ENCODE data around the gene TSPYL2. TPM values are rescaled to one million over a fixed set of nuclear protein-coding genes. Genes with fewer than 3 reads are reported as not detected.

TSPYL2 gene
- total RNA-seq, 1 donor from 2014 or later: 49.7 TPM

GRCh38 chrX:53089224-53089842 lies 7.2 kb downstream of the TSPYL2 start:
- intact Hi-C loops (cut with micrococcal nuclease): loop anchor here (1.0 to 10.0 kb wide), 3 partner anchors 18 to 1602 kb away; partner anchors contain the start of gene HUWE1
- H3K36me3 Mint-ChIP-seq (ENCODE audit: low read depth): peaks cover 29% of the 10 kb centered on the region
- POLR2A ChIA-PET: interaction anchor here (1.4 kb wide), 1 partner anchor 18 kb away, joined by 3 read pairs; no protein-coding TSS in a partner anchor
- H3K4me1 Mint-ChIP-seq: peaks cover 31% of the 10 kb centered on the region
- no peaks in the 10 kb centered on the region for H3K27me3 Mint-ChIP-seq
- CTCF ChIA-PET: interaction anchor here (1.4 kb wide), 1 partner anchor 17 kb away, joined by 17 read pairs; no protein-coding TSS in a partner anchor
- H3K4me3 Mint-ChIP-seq: peak overlapping the region; percentile 89
- no peaks in the 10 kb centered on the region for H3K9me3 Mint-ChIP-seq
- H3K27ac Mint-ChIP-seq: peak overlapping the region; percentile 92
- ATAC-seq (ENCODE audit: low read depth): no peak
- no peak for DNase-seq
- TF ChIP-seq, protein P1, sequence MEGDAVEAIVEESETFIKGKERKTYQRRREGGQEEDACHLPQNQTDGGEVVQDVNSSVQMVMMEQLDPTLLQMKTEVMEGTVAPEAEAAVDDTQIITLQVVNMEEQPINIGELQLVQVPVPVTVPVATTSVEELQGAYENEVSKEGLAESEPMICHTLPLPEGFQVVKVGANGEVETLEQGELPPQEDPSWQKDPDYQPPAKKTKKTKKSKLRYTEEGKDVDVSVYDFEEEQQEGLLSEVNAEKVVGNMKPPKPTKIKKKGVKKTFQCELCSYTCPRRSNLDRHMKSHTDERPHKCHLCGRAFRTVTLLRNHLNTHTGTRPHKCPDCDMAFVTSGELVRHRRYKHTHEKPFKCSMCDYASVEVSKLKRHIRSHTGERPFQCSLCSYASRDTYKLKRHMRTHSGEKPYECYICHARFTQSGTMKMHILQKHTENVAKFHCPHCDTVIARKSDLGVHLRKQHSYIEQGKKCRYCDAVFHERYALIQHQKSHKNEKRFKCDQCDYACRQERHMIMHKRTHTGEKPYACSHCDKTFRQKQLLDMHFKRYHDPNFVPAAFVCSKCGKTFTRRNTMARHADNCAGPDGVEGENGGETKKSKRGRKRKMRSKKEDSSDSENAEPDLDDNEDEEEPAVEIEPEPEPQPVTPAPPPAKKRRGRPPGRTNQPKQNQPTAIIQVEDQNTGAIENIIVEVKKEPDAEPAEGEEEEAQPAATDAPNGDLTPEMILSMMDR (IDR thresholded peaks at IDR 0.05): no peak

DNA sequence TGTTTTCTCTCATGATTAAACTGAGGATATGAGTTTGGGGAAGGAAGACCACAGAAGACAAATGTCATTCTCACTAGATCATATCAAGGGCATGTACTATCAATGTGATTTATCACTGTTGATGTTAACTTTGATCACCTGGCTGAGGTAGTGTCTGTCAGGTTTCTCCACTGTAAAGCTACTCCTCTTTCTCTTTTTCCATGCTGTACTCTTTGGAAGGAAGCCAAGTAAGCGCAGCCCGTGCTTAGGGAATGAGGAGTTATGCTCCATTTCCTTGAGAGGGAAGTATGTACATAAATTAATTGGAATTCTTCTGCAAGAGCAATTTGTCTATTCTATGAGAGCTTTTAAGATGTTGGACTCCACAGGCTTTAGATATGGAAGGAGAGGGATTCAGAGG lies 7.8 kb downstream of the TSPYL2 start:
- H3K4me3 Mint-ChIP-seq: no peak overlapping the region
- no peak for ATAC-seq (ENCODE audit: low read depth)

GRCh38 chrX:53091354-53091753 lies 9.2 kb downstream of the TSPYL2 start:
- CTCF ChIA-PET: no interaction called here
- Mint-ChIP-seq H3K36me3 (ENCODE audit: low read depth) (peaks cover 8% of the 10 kb centered on the region), H3K4me3 (no peak overlapping the region), H3K27me3 (no peaks in the 10 kb centered on the region), H3K27ac (no peak overlapping the region), H3K9me3 (no peaks in the 10 kb centered on the region), H3K4me1 (peaks cover 36% of the 10 kb centered on the region)
- intact Hi-C loops (cut with micrococcal nuclease): loop anchor here (5.0 kb wide), 2 partner anchors 514 to 1091 kb away; partner anchors contain the start of gene FAM120C
- POLR2A ChIA-PET: no interaction called here
- DNase-seq (no peak), ATAC-seq (ENCODE audit: low read depth) (no peak)
- TF ChIP-seq, protein P1 (IDR thresholded peaks at IDR 0.05): no peak

More for the DNA sequence above, 7.8 kb downstream of the TSPYL2 start:
- H3K27me3 Mint-ChIP-seq: no peaks in the 10 kb centered on the region
- TF ChIP-seq, protein P1 (IDR thresholded peaks at IDR 0.05): no peak
- H3K27ac Mint-ChIP-seq: no peak overlapping the region
- no peaks in the 10 kb centered on the region for H3K9me3 Mint-ChIP-seq
- ChIA-PET CTCF (no interaction called here), POLR2A (no interaction called here)
- H3K36me3 Mint-ChIP-seq (ENCODE audit: low read depth): peaks cover 23% of the 10 kb centered on the region
- no peak for DNase-seq
- intact Hi-C loops (cut with micrococcal nuclease): loop anchor here (1.0 to 10.0 kb wide), 5 partner anchors 19 to 1603 kb away; partner anchors contain the start of genes FAM120C and HUWE1
- H3K4me1 Mint-ChIP-seq: peaks cover 31% of the 10 kb centered on the region

DNA sequence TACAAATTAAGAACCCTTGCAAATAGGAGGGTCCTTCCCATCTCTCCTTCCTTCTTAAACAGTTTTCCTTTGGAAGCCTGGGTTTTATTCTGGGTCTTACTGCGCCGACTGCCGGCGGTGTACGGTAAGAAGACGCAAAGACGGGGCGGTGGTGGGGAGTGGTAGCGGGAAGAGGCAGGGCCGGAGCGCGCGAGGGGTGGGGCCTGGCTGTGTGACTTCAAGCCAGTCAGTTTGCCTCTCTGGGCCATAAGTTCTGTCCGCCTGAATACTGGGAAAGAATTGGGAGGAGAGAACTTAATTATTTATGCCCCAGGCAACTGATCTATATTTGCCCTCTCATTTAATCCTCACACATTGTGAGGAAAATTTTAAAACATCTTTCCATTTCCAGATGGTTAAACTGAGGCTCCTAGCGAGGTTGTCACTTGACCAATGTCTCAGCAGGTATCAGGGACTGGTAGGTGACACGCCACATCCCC lies 11.0 kb downstream of the TSPYL2 start:
- Mint-ChIP-seq H3K36me3 (ENCODE audit: low read depth) (peaks cover 3% of the 10 kb centered on the region), H3K9me3 (no peaks in the 10 kb centered on the region), H3K4me1 (peaks cover 27% of the 10 kb centered on the region), H3K27ac (peak overlapping the region; percentile 85), H3K27me3 (no peaks in the 10 kb centered on the region), H3K4me3 (peak overlapping the region; percentile 88)
- intact Hi-C loops (cut with micrococcal nuclease): loop anchor here (1.0 to 5.0 kb wide), 5 partner anchors 11 to 1089 kb away; partner anchors contain the start of genes FAM120C and TSPYL2
- TF ChIP-seq, protein P1 (IDR thresholded peaks at IDR 0.05): no peak
- ChIA-PET POLR2A (no interaction called here), CTCF (interaction anchor here (0.8 kb wide), 1 partner anchor 21 kb away, joined by 3 read pairs; no protein-coding TSS in a partner anchor)
- peak; percentile 48 for DNase-seq
- ATAC-seq (ENCODE audit: low read depth): peak; percentile 60
